Measurements from ENCODE around the gene QRFP.

QRFP gene

DNA sequence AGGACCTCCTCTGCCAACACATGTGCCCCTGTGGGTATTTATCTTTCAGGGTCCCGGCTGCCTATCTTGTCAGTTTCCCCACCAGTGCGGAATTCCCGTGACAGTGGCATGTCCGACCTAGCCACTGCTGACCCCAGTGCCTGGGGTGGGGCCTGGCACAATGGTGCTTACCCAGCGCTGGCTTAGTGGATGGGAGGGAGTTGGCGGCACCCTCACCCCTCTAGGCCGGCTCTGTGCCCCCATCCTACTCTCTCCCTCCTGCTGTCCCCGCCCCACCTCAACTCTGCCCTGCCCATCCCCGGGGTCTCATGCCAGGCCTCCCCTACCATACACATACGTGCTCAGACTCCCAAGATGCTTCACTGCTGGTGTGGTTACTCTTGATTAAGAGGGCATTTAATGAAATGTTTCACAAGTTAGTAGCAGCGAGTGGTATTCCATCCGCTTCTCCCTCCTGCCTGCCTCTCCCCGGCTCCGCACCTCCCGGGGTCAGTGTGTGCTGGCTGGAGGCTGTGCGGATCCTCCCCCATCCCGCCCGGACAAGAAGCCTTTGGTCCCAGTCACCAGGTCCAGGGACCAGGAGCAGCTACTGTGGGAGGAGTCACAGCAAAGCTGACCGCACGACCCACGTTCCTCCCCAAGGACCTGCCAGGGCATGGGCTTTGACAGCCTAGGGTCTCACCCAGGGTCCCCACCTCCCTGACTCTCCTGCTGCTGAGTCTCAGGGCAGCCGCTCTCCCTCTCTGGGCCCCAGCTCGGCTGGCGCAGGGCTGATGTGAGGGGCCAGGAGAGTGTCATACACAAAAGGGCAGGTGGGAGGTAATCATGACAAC, 9.5 kb upstream of the QRFP start:
- in situ Hi-C loops (cut with MboI; ENCODE audit: low sequenced_read_pairs) = loop anchor here (25.0 kb wide), 1 partner anchor 94 kb away; no protein-coding TSS in a partner anchor

DNA sequence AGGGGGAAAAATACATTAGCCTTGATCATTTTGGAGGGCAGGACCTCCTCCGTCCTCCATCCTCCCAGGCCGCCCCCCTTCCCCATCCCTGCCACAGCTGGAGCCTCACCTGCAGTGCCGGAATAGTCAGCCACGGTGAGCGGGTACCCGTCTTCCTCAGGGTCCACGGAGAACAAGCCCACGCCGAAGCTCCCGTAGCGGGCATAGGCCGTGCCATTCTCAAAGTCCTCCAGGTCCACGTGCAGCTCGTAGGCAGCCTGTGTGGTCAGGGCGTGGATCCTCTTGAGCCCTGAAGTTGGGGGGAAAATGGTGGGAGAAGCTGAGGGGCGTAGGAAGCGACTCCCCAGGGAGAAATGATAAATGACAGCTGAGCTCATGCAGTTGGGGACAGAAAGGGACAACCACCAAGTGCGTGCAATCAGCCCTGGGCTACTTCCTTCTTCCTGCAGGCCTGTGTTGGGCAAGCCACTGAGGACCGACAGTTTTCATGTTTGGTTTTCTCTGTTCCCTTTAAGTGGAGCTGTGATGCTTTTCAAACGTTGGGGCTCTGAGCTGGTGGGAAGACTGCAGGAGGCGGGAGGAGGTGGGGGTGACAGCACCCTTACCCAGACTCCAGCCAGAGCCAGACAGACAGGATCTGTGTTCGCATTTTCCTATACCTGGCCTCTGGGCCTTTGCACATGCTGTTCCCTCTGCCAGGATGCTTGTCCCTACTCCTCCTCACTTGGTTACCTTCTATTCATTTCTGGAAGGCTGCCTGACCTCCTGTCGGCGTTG, 8.7 kb upstream of the QRFP start:
- in situ Hi-C loops (cut with MboI; ENCODE audit: low sequenced_read_pairs) = loop anchor here (25.0 kb wide), 1 partner anchor 93 kb away; no protein-coding TSS in a partner anchor

DNA sequence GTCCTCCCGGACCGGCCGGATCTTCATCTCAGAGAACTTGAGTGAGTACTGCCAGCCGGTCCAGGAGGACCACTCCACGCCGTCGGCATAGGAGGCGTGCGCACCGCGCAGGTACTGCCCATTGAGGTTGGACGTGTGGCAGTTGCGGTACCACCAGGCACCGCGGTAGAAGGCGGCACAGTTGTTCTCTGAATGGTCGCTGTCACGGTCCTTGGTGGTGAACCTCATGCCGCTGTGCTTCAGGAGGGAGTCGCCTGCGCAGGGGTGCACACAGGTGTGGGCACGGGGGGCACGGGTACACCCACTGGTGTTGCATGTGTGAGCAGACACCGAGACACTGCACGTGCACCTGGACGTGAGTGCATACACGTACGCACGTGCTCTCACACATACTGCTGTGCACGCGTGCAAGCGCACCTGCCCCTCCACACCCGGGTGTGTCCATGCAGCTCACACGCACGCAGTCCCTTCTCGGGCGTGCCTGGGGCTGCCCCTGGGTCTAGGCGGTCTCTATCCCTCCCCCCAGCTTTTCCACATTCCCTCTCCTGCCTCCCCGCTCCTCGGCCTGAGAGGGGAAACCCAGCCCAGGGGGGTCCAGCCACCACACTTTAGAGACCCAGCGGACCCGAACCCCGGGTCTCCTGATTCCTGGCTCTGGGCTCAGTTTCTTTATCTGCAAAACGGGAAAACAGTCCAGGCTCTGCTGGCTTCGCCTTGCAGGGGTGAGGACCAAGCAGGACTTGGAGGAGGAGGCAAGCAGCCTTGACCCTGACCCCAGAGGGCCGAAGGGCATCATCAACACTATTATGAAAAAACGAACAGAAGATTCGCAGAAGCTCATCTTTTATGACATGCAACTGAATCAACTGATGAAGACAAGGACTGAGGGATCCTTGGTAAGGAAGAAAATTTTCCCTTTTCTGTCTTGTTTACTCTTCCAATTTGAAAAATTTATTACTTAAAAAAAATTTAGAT, 7.7 kb upstream of the QRFP start:
- in situ Hi-C loops (cut with MboI; ENCODE audit: low sequenced_read_pairs) = loop anchor here (25.0 kb wide), 1 partner anchor 92 kb away; no protein-coding TSS in a partner anchor

DNA sequence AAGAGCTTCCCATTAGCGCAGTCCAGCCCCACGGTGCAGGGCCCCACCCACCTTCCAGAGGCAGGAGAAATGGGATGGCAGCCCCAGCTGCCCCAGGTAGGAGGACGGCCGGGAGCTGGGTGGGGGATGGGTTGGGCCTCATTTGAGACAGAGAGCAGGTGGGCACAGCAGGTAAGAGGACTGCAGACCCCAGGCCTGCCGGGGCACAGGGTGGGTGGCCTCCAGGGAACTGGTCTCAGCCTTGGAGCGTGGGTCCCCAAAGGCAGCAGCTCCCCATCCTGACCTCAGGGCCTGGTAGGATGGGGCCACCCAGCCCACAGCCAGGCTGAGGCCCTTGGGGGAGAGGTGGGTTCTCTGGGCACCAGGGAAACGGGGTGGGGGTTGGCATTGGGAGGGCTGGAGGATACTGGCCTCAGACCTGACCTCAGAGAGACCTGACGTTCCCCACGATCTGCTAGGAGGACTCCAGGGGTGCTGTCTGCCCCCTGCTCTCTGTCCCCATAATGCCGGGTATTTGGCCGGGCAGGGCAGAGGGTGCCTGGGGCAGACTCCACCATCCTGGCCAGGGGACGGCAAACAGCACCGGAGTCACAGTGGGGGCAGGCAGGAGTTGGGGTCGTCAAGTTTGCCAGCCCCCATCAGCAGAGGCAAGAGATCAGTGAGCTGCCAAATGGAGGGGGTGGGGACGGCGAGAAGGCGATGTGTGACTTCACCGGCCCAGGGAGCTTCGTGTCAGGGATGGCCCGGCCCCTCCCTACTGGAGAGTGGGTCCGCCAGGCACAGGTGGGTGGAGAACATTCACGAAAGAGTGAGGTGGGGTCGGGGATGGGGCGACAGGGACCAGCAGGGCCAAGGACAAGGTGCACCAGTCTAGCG, 6.8 kb upstream of the QRFP start:
- in situ Hi-C loops (cut with MboI; ENCODE audit: low sequenced_read_pairs) = loop anchor here (25.0 kb wide), 1 partner anchor 91 kb away; no protein-coding TSS in a partner anchor

DNA sequence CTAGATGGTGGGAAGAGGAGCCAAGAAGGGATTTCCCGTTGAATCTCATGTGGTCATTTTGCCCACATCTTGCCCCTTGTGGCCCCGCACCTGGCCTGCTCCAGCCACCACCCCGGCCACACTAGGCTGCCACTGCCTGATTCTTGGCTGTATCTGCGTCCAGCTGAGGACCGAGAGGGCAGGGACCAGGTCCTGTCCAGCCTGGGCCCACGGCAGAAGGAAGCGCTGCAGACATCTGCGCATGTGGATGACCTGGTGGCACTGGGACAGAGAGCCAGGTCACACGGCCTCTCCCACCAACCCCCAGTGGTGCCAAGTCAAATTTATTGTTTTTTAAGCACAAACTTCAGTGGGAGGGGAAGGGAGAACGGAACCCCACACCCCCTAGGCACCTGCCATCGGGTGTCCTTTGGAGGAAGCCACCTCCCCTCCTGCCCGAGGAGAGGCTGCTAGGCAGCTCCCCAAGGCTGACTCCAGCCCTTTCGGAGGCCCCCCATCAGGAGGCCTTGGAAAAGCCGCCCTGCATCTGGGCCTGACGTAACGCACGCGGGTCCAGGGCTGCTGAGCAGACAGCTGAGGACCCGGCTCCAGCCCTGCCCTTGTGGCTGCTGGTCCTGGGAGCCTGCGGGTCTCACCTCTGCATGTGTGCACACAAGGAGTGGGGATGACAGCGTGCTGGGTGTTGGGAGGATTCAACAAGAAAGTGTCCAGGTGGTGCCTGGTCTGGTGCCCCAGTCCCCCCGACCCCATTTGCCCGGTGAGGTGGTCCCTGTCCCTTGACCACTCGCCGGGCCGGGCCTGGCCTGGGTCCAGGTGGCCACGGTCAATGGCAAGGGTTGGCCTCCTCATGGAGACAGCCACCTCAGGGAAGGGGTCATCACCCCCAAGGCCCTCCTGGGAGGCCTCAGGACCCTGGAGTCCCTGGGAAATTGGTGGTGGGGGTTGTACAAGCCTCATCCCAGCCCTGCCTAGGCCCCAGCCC, 5.9 kb upstream of the QRFP start:
- in situ Hi-C loops (cut with MboI; ENCODE audit: low sequenced_read_pairs) = loop anchor here (25.0 kb wide), 1 partner anchor 90 kb away; no protein-coding TSS in a partner anchor

DNA sequence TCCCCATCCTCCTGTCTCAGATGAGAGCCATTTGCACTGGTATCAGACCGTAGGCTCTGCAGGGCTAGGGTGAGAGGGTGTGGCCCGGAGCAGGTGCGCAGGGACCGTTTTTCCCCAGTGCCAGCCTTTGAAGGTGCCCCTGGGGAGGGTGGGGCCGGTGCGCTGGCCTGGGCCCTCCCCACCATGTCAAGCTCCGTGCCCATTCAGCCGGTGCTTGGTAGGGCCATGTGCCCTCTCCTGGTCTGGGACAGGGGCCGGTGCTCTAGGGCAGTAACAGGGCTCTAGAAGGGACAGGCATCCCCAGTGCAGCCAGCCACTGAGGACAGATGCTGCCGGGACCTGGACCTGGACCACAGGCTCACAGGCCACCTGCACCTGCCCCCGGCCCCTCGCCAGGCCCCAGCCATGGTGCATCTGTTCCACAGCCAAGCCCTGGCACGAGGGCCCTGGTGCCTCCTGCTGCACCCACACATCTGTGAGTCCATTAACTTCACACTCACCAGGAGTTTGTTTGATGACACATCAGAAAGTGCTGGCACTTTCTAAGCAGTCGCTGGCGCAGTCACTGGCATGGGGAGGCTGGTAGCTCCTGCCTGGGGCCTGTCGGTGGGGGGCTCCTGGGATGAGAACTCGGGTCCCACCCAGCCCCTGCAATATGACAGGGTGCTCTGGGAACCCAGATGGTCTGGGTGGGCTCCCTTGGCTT, 5.0 kb upstream of the QRFP start:
- in situ Hi-C loops (cut with MboI; ENCODE audit: low sequenced_read_pairs) = loop anchor here (25.0 kb wide), 1 partner anchor 89 kb away; no protein-coding TSS in a partner anchor

DNA sequence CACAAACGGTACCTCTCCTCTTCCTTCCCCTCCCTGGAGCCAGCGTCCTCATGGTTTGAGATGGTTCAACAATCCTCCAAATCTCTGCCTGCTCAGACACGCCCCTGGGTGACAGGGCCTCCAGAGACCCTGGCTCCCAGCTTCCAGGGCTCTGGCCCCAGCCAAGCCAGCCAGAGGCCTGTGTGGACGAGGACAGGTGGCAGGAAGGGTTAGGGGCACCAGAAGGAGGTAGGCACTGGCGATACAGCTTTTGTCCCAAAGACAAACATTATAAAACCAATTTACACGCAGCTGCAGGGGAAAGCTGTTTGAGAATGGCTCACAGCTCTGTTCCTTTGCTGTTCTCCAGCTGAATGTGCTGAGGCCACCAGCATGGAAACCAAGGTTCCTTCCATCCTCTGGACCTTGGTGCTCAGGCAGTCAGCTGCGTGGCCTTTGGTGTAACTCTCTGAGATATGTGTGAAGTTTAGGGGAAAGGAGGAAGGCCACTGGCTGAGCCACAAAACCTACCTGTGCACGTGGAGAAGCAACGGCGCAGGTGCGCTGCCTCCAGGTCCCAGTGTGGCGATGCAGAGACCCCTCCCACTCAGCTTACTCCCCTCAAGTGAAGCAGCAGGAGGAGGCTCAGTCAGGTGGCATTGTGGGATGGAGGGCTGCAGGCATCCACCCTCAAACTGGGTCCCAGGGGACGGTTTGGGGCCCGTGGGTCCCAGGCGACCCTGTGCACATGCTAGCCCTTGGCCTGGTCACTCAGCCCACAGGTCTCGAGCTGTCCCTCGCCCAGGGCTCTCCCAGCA, 4.3 kb upstream of the QRFP start:
- in situ Hi-C loops (cut with MboI; ENCODE audit: low sequenced_read_pairs) = loop anchor here (25.0 kb wide), 1 partner anchor 89 kb away; no protein-coding TSS in a partner anchor

DNA sequence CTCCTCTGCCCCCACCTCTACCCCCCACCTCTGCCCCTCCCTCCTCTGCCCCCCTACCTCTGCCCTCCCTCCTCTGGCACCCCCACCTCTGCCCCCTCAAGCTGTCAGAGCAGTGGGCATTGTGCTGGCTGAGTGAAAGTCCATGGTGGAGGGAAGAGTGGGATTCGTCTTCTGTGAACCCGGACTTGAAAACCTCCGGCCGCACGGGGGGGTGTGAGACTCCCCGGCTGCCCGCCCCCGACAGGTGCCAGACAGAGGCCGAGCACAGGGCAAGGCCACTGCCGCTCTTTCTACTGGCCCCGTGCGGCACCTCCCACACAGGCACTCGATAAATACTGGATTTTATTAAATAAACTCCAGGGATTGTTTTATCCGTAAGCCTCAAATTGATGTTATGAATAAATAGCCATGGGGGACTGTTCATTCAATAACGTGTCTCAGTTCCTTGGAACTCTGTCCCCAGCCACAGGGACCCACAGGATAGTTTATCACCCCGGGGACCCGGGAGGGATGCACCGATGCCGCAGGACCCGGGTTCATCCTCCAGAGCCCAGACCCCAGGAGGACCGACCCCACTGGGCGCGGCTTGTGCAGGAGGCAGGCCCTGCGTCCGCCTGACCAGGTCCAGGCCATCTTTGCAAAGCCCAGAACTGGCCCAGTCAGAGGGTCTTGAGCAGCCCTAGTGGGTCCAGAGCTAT, 2.6 kb upstream of the QRFP start:
- in situ Hi-C loops (cut with MboI; ENCODE audit: low sequenced_read_pairs) = no loop called here

DNA sequence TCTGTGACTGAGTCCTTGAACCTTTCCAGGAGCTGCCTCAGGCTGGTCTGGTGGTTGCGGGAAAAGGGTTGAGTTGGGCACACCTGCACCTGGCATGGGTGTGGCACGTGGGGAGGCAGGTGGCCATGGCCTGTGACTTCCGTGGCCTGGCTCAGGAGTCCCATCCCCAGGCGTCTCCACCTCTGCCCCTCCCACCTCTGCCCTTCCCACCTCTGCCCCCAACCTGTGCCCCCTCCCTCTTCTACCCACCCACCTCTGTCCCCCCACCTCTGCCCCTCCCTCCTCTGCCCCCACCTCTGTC, 1.9 kb upstream of the QRFP start:
- in situ Hi-C loops (cut with MboI; ENCODE audit: low sequenced_read_pairs) = no loop called here

DNA sequence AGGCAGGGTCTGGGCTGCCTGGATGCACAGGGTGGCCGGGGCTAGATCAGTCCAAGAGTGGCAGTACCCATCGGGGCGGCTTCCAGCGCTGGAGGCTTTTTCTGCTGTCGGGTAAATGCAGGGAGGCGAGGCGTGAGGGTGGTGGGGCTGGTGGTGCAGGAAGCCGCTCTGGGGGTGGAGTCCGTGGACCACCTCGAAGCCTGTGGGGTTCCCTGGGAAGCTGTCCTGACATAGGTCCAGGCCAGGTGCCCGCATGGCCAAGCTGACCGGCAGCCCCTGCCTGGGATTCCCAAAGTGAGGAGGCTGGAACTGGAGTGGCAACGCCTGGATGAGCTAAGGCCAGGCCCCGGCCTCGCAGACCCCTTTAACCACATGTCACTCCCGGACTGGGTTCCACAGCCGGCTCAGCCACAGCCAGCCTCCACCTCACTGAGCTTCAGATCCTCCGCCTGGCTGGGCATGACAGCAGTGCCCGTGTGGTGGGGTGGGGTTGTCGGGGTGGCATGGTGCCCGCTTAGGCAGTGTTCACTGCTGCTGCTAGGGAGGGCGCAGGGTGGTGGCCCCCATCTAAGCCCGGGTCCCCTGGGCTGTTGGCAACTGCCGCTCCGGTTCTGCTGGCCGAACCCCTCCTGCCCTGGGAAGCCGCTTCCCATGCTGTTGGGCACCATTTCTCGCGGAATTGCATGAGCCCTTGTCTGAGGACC, 1.4 kb upstream of the QRFP start:
- in situ Hi-C loops (cut with MboI; ENCODE audit: low sequenced_read_pairs) = no loop called here

DNA sequence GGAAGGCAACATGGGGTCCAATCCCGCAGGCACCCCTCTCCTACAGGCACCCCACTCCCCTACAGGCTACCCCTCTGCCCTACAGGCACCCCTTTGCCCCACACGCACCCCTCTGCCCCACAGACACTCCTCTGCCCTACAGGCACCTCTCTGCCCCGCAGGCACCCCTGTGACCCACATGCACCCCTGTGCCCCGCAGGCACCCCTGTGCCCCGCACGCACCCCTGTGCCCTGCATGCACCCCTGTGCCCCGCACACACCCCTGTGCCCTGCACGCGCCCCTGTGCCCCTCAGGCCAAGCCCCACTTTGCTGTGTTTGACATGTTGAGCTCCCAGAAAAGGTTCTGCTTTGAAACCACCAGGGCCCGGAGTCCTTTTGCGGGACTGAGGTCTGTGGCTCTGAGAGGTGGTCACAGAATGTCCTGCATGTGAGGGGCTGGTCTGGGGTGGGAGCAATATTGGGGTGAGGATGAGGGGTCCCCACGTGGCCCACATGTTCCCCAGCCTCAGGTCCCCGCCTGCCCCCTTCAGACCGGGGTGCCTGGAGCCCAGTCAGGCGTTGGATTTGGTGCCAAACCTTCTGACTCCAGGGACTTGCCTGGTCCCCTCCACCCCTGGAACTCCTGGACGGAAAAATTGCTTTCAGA, 616 bp upstream of the QRFP start:
- in situ Hi-C loops (cut with MboI; ENCODE audit: low sequenced_read_pairs) = no loop called here

DNA sequence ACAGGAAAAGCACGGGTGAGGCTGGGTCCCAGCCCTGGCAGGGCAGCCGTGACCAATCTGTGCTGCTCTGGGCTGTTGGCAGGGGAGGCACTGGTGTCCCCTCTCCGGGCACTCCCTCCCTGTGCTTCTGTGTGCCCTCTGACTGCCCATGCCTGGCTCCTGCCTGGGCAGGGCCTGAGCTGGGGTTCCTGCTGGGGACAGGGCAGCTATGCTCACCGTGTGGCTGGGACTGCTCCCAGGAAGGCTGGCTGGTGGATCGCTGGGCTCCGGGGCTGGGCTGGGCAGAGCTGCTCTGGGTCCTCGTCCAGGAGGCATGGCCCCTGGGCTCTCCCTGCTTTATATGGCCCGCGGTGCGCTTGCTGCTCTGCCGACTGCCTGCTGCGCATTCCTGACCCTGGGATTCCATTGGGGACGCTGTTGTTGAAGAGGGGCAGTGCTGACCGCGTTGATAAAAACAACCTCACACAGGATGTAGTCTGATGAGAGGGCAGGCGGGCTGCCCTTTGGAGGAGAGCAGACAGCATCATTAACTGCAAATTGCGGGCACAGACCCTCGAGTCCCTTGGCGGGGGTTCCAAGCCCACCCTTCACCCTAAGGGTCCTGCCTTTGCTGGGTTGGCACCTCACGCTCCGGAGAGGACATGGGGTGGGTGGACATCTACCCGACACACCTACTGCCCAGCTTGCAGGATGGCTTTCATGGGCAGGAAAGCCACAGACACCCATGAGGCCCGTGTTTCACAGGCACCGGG, 955 bp downstream of the QRFP start:
- in situ Hi-C loops (cut with MboI; ENCODE audit: low sequenced_read_pairs) = no loop called here

DNA sequence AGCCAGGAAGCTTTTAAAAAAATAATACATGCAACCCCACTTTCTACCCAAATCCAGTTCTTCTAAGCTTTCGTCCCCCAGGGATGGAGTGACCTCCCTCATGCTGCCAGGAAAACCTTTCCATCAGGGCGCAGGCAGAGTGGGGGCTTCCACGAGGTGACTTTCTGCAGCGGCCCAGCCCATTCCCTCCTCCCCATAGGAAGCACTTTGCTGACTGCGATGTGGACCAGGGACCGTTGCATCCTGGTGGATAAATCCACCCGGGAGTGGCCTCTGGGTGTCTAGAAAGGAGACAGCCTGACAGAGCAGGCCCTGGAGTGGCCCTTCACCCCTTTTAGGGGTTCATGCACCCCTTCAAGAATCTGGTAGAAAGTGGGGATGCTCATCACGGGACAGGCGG, 1.6 kb downstream of the QRFP start:
- in situ Hi-C loops (cut with MboI; ENCODE audit: low sequenced_read_pairs) = no loop called here

DNA sequence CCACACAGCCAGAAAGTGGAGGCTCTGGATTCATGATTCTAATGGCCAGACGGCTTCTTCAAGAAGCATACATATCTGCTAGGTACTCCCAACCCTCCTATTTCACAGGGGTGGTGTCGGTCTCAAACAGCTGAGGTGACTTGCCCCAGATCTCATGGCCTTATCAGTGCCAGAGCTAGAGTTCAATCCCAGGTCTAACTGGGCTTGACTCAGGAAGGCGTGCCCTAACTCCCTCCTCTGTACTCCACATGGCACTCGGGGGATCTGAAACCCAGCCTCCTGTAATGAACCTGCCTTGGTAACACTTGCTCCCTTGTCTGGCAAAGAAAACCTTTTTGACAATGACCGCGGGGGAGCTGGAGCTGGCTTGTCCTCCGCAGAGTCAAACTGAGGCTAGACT, 2.1 kb downstream of the QRFP start:
- in situ Hi-C loops (cut with MboI; ENCODE audit: low sequenced_read_pairs) = no loop called here
